ENCODE data around the gene KCNT2.

- TF ChIP-seq POLR2A (IDR thresholded peaks at IDR 0.05; ENCODE audit: low read depth), result no peak
- no peak for TF ChIP-seq CTCF (IDR thresholded peaks at IDR 0.05)
- TF ChIP-seq EP300 (IDR thresholded peaks at IDR 0.05), result no peak
Observed at GRCh38 chr1:196594700-196595099, 13.5 kb downstream of the KCNT2 start.
